SK-N-SH treated with all-trans-retinoic acid at 6 μM for 48 hours (cell line): Measurements from ENCODE around the gene KREMEN1.

Experiments used
- ATAC-seq: fragments of 200-7000 bp; cut with Tn5 transposase; 3 replicates; pipeline ENCODE4 v1.9.1; 2020; ENCODE audit warnings: mild to moderate bottlenecking, moderate library complexity
- ARNTL ChIP-seq: fragments of 450-650 bp; formaldehyde crosslinking; IDR thresholded peaks from 2 replicates; pipeline ENCODE4 v1.5.0; 2020; ENCODE audit warnings: low read depth, mild to moderate bottlenecking, moderate library complexity, borderline replicate concordance
- BACH2 ChIP-seq: fragments of 250-450 bp; sonication (Bioruptor Pico); IDR thresholded peaks from 2 replicates; pipeline ENCODE4 v1.9.0; 2021; ENCODE audit warnings: mild to moderate bottlenecking, borderline replicate concordance
- CREB5 ChIP-seq: fragments of 250-450 bp; sonication (Bioruptor Pico); IDR thresholded peaks from 2 replicates; pipeline ENCODE4 v1.5.1; 2020; ENCODE audit warnings: low read depth, mild to moderate bottlenecking, moderate library complexity
- ESRRG ChIP-seq: fragments of 250-450 bp; sonication (Bioruptor Pico); IDR thresholded peaks from 2 replicates; pipeline ENCODE4 v1.6.1; 2021; ENCODE audit warnings: mild to moderate bottlenecking
- GLIS3 ChIP-seq: fragments of 250-450 bp; sonication (Bioruptor Pico); IDR thresholded peaks from 2 replicates; pipeline ENCODE4 v1.5.0; 2020; ENCODE audit warnings: mild to moderate bottlenecking, moderate library complexity
- ISL1 ChIP-seq: fragments of 250-450 bp; sonication (Bioruptor Pico); IDR thresholded peaks from 2 replicates; pipeline ENCODE4 v2.1.2; 2022; ENCODE audit warnings: mild to moderate bottlenecking, moderate library complexity
- OSR1 ChIP-seq: fragments of 250-450 bp; sonication (Bioruptor Pico); IDR thresholded peaks from 2 replicates; pipeline ENCODE4 v1.8.0; 2022; ENCODE audit warnings: moderate library complexity, mild to moderate bottlenecking, inconsistent platforms
- RARB ChIP-seq: fragments of 250-450 bp; sonication (Bioruptor Pico); IDR thresholded peaks from 2 replicates; pipeline ENCODE4 v1.8.0; 2021; ENCODE audit warnings: mild to moderate bottlenecking, moderate library complexity
- SNAI2 ChIP-seq: fragments of 250-450 bp; sonication (Bioruptor Pico); IDR thresholded peaks from 2 replicates; pipeline ENCODE4 v1.5.0; 2020; ENCODE audit warnings: mild to moderate bottlenecking, moderate library complexity
- TCF4 ChIP-seq: fragments of 250-450 bp; sonication (Bioruptor Pico); IDR thresholded peaks from 2 replicates; pipeline ENCODE4 v1.8.0; 2021; ENCODE audit warnings: mild to moderate bottlenecking, moderate library complexity, borderline replicate concordance
- TOX ChIP-seq: fragments of 250-450 bp; sonication (Bioruptor Pico); IDR thresholded peaks from 2 replicates; pipeline ENCODE4 v1.8.0; 2021; ENCODE audit warnings: mild to moderate bottlenecking, moderate library complexity, borderline replicate concordance
- ZC3H10 ChIP-seq: fragments of 250-450 bp; sonication (Bioruptor Pico); IDR thresholded peaks from 2 replicates; pipeline ENCODE4 v1.5.1; 2021; ENCODE audit warnings: mild to moderate bottlenecking, moderate library complexity
- ZFP3 ChIP-seq: fragments of 250-450 bp; sonication (Bioruptor Pico); IDR thresholded peaks from 2 replicates; pipeline ENCODE4 v1.5.0; 2020; ENCODE audit warnings: mild to moderate bottlenecking, moderate library complexity
- ZFP30 ChIP-seq: fragments of 450-650 bp; formaldehyde crosslinking; IDR thresholded peaks from 2 replicates; pipeline ENCODE4 v1.5.0; 2022; ENCODE audit warnings: mild to moderate bottlenecking, moderate library complexity
- ZNF565 ChIP-seq: fragments of 450-650 bp; formaldehyde crosslinking; conservative IDR thresholded peaks from 2 replicates; pipeline ENCODE4 v1.5.0; 2020; ENCODE audit warnings: low read depth, mild to moderate bottlenecking, moderate library complexity
- ZNF70 ChIP-seq: fragments of 450-650 bp; formaldehyde crosslinking; IDR thresholded peaks from 2 replicates; pipeline ENCODE4 v1.5.0; 2020; ENCODE audit warnings: mild to moderate bottlenecking, moderate library complexity
- TF ChIP-seq, protein P1 (sequence below): fragments of 250-450 bp; sonication (Bioruptor Pico); IDR thresholded peaks from 2 replicates; pipeline ENCODE4 v1.8.0; 2021; ENCODE audit warnings: low read depth, mild to moderate bottlenecking, moderate library complexity, borderline replicate concordance
- TF ChIP-seq, protein P2 (sequence below): fragments of 250-450 bp; sonication (Bioruptor Pico); IDR thresholded peaks from 2 replicates; pipeline ENCODE4 v1.8.0; 2020; ENCODE audit warnings: mild to moderate bottlenecking, moderate library complexity, borderline replicate concordance
- TF ChIP-seq, protein P3 (sequence below): fragments of 250-450 bp; sonication (Bioruptor Pico); IDR thresholded peaks from 2 replicates; pipeline ENCODE4 v1.5.1; 2021; ENCODE audit warnings: mild to moderate bottlenecking, moderate library complexity
- TF ChIP-seq, protein P4 (sequence below): fragments of 250-450 bp; sonication (Bioruptor Pico); IDR thresholded peaks from 2 replicates; pipeline ENCODE4 v1.5.0; 2020; ENCODE audit warnings: mild to moderate bottlenecking, moderate library complexity

The KREMEN1 gene

GRCh38 chr22:29055192-29055830 is 17.5 kb upstream of the KREMEN1 start:
- no peak for TF ChIP-seq ZNF565 (CRISPR knock-in tag)
- TF ChIP-seq ARNTL (CRISPR knock-in tag) = no peak
- TF ChIP-seq, protein P1, sequence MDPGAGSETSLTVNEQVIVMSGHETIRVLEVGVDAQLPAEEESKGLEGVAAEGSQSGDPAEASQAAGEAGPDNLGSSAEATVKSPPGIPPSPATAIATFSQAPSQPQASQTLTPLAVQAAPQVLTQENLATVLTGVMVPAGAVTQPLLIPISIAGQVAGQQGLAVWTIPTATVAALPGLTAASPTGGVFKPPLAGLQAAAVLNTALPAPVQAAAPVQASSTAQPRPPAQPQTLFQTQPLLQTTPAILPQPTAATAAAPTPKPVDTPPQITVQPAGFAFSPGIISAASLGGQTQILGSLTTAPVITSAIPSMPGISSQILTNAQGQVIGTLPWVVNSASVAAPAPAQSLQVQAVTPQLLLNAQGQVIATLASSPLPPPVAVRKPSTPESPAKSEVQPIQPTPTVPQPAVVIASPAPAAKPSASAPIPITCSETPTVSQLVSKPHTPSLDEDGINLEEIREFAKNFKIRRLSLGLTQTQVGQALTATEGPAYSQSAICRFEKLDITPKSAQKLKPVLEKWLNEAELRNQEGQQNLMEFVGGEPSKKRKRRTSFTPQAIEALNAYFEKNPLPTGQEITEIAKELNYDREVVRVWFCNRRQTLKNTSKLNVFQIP (CRISPR knock-in tag) = no peak
- TF ChIP-seq ZFP30 (CRISPR knock-in tag) = no peak
- no peak for TF ChIP-seq RARB (CRISPR knock-in tag)
- no peak for TF ChIP-seq OSR1 (CRISPR knock-in tag)
- TF ChIP-seq TOX = no peak
- no peak for TF ChIP-seq GLIS3 (CRISPR knock-in tag)
- TF ChIP-seq ZNF70 (CRISPR knock-in tag) = no peak
- TF ChIP-seq, protein P2, sequence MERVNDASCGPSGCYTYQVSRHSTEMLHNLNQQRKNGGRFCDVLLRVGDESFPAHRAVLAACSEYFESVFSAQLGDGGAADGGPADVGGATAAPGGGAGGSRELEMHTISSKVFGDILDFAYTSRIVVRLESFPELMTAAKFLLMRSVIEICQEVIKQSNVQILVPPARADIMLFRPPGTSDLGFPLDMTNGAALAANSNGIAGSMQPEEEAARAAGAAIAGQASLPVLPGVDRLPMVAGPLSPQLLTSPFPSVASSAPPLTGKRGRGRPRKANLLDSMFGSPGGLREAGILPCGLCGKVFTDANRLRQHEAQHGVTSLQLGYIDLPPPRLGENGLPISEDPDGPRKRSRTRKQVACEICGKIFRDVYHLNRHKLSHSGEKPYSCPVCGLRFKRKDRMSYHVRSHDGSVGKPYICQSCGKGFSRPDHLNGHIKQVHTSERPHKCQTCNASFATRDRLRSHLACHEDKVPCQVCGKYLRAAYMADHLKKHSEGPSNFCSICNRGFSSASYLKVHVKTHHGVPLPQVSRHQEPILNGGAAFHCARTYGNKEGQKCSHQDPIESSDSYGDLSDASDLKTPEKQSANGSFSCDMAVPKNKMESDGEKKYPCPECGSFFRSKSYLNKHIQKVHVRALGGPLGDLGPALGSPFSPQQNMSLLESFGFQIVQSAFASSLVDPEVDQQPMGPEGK (CRISPR knock-in tag) = no peak
- TF ChIP-seq, protein P3, sequence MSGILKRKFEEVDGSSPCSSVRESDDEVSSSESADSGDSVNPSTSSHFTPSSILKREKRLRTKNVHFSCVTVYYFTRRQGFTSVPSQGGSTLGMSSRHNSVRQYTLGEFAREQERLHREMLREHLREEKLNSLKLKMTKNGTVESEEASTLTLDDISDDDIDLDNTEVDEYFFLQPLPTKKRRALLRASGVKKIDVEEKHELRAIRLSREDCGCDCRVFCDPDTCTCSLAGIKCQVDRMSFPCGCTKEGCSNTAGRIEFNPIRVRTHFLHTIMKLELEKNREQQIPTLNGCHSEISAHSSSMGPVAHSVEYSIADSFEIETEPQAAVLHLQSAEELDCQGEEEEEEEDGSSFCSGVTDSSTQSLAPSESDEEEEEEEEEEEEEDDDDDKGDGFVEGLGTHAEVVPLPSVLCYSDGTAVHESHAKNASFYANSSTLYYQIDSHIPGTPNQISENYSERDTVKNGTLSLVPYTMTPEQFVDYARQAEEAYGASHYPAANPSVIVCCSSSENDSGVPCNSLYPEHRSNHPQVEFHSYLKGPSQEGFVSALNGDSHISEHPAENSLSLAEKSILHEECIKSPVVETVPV (CRISPR knock-in tag) = no peak
- no peak for TF ChIP-seq ZFP3
- no peak for TF ChIP-seq BACH2
- TF ChIP-seq CREB5 (CRISPR knock-in tag) = no peak
- TF ChIP-seq, protein P4, sequence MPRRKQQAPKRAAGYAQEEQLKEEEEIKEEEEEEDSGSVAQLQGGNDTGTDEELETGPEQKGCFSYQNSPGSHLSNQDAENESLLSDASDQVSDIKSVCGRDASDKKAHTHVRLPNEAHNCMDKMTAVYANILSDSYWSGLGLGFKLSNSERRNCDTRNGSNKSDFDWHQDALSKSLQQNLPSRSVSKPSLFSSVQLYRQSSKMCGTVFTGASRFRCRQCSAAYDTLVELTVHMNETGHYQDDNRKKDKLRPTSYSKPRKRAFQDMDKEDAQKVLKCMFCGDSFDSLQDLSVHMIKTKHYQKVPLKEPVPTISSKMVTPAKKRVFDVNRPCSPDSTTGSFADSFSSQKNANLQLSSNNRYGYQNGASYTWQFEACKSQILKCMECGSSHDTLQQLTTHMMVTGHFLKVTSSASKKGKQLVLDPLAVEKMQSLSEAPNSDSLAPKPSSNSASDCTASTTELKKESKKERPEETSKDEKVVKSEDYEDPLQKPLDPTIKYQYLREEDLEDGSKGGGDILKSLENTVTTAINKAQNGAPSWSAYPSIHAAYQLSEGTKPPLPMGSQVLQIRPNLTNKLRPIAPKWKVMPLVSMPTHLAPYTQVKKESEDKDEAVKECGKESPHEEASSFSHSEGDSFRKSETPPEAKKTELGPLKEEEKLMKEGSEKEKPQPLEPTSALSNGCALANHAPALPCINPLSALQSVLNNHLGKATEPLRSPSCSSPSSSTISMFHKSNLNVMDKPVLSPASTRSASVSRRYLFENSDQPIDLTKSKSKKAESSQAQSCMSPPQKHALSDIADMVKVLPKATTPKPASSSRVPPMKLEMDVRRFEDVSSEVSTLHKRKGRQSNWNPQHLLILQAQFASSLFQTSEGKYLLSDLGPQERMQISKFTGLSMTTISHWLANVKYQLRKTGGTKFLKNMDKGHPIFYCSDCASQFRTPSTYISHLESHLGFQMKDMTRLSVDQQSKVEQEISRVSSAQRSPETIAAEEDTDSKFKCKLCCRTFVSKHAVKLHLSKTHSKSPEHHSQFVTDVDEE (CRISPR knock-in tag) = no peak
- no peak for ATAC-seq

- no peak for ATAC-seq
- TF ChIP-seq ESRRG = no peak
- TF ChIP-seq TOX = no peak
- TF ChIP-seq, protein P3 (CRISPR knock-in tag) = no peak
- TF ChIP-seq SNAI2 (CRISPR knock-in tag) = no peak
- no peak for TF ChIP-seq ZNF70 (CRISPR knock-in tag)
- TF ChIP-seq, protein P2 (CRISPR knock-in tag) = no peak
- TF ChIP-seq, protein P1 (CRISPR knock-in tag) = no peak
- no peak for TF ChIP-seq ZFP3
- TF ChIP-seq TCF4 = no peak
- TF ChIP-seq ZC3H10 = no peak
- no peak for TF ChIP-seq ISL1
- TF ChIP-seq RARB (CRISPR knock-in tag) = no peak
- TF ChIP-seq ZFP30 (CRISPR knock-in tag) = no peak
- no peak for TF ChIP-seq GLIS3 (CRISPR knock-in tag)
- TF ChIP-seq, protein P4 (CRISPR knock-in tag) = no peak
- TF ChIP-seq BACH2 = no peak
Observed at GRCh38 chr22:29056472-29056871, 16.4 kb upstream of the KREMEN1 start.
